IPS-15b (cell line): ENCODE measurements around the gene ZNF280A.
"Not testable (repeated sequence)": the region's sequence is repeated elsewhere in the genome, so short reads cannot be mapped to it uniquely, and the experiment has no call there.

ENCODE experiments used
- H3K27me3 ChIP-seq: one replicate; pipeline ENCODE4 v1.6.1; 2013; ENCODE audit warnings: low read length; ENCODE audit not compliant: control insufficient read depth, insufficient read depth
- H3K36me3 ChIP-seq: one replicate; pipeline ENCODE4 v1.6.1; 2013; ENCODE audit warnings: low read length; ENCODE audit not compliant: control insufficient read depth, insufficient read depth
- H3K4me1 ChIP-seq: one replicate; pipeline ENCODE4 v1.6.1; 2013; ENCODE audit warnings: mild to moderate bottlenecking, low read length; ENCODE audit not compliant: control insufficient read depth, insufficient read depth
- H3K4me3 ChIP-seq: one replicate; pipeline ENCODE4 v1.5.1; 2013; ENCODE audit warnings: low read depth, low read length
- H3K9ac ChIP-seq: one replicate; pipeline ENCODE4 v1.6.1; 2013; ENCODE audit warnings: low read depth, mild to moderate bottlenecking, low read length
- H3K9me3 ChIP-seq: one replicate; pipeline ENCODE4 v1.6.1; 2013; ENCODE audit warnings: mild to moderate bottlenecking, low read length; ENCODE audit not compliant: control insufficient read depth, insufficient read depth

The ZNF280A gene

DNA sequence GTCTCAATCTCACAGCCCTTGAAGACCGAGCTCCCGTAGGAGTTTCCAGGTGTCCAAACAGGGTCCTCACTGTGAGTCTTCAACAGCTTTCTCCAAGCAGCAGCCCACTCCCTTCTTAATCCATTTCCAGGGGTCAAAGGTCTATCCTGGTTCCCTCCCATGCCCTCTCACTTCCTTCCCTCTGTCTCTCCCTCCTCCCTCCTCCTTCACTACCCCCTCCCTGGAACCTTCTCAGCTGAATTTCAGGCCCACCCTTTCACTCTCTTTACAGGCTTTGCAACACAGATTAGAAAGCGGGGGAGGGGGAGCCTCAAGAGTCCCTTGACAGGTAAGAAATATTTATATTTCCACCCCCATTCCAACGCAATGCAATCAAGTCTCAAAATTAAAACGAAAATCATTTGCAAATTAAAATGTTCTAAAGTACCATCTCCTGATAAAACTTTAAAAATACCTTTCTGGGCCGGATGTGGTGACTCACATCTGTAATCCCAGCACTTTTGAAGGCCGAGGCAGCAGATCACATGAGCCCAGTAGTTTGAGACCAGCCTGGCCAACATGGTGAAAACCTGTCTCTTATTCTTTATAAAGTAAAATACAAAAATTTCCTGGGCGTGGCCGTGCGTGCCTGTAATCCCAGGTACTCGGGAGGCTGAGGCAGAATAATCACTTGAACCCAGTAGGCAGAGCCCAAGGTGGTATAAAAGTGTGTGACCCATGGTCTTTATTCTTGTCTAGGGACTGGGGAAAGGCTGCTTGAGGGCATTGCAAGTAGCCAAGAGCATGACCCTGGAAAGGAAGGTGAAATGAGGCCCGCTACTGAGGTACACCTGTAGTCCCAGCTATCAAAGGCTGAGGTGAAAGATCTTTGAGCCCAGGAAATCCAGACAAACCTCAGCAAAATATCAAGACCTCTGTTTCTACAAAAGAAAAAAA is 865 bp upstream of the ZNF280A start:
- Histone ChIP-seq H3K27me3 (peaks cover 58% of the 10 kb centered on the region), H3K4me1 (no peaks in the 10 kb centered on the region), H3K9me3 (no peaks in the 10 kb centered on the region), H3K4me3 (no peak overlapping the region), H3K36me3 (no peaks in the 10 kb centered on the region), H3K9ac (no peak overlapping the region)

- Histone ChIP-seq H3K9ac (no peak overlapping the region), H3K4me3 (no peak overlapping the region), H3K36me3 (no peaks in the 10 kb centered on the region), H3K4me1 (no peaks in the 10 kb centered on the region), H3K27me3 (peaks cover 58% of the 10 kb centered on the region), H3K9me3 (no peaks in the 10 kb centered on the region)
Observed at GRCh38 chr22:22519591-22519990, 479 bp downstream of the ZNF280A start.

GRCh38 chr22:22516992-22517391 is 3.1 kb downstream of the ZNF280A start:
- Histone ChIP-seq H3K9me3 (no peaks in the 10 kb centered on the region), H3K27me3 (peaks cover 64% of the 10 kb centered on the region), H3K4me1 (no peaks in the 10 kb centered on the region), H3K4me3 (no peak overlapping the region), H3K9ac (no peak overlapping the region), H3K36me3 (no peaks in the 10 kb centered on the region)

- Histone ChIP-seq H3K9ac (no peak overlapping the region), H3K27me3 (peaks cover 61% of the 10 kb centered on the region), H3K4me3 (no peak overlapping the region), H3K4me1 (no peaks in the 10 kb centered on the region), H3K9me3 (no peaks in the 10 kb centered on the region), H3K36me3 (no peaks in the 10 kb centered on the region)
Observed at GRCh38 chr22:22515890-22516289, 4.2 kb downstream of the ZNF280A start.

GRCh38 chr22:22514431-22514830 is 5.6 kb downstream of the ZNF280A start:
- H3K4me3 ChIP-seq, H3K4me1 ChIP-seq, H3K9ac ChIP-seq, H3K36me3 ChIP-seq, H3K9me3 ChIP-seq: not testable (repeated sequence)
- H3K27me3 ChIP-seq: peaks cover 49% of the 10 kb centered on the region

DNA sequence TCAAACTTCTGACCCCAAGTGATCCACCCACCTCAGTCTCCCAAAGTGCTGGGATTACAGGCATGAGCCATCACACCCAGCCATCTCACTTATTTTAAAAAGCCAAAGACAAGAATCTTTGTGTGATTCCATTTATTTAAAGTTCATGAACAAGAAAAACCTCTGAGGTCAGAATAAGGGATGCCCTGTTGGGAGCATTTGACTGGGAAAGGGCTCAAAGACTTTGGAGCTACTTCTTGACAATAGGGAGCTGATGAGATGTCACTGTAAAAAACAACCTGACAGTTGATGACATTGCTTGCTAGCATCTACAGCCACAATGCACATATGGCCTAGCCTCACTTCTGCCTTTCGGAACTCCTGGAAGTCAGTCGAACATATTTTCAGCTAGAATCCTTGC is 6.5 kb downstream of the ZNF280A start:
- Histone ChIP-seq H3K4me3 (no peak overlapping the region), H3K9me3 (no peaks in the 10 kb centered on the region), H3K27me3 (peaks cover 48% of the 10 kb centered on the region), H3K9ac (no peak overlapping the region), H3K36me3 (no peaks in the 10 kb centered on the region), H3K4me1 (no peaks in the 10 kb centered on the region)

DNA sequence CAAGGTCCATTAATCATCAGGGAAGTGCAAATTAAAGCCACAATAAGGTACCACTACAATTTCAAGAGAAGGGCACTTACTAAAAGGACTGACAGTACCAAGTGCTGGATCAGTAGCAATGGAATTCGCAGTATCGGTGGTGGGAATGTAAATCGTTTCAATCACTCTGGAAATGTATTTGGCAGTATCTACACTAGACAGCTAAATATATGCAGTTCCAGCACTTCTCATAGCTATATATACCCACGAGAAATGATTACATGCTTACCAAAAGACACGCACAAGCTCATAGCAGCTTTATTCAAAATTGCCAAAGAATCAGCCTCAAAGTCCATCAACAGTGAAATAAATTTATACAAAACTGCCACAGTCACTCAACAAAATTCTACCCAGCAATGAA is 7.1 kb downstream of the ZNF280A start:
- Histone ChIP-seq H3K36me3 (no peaks in the 10 kb centered on the region), H3K4me1 (no peaks in the 10 kb centered on the region), H3K4me3 (no peak overlapping the region), H3K9ac (no peak overlapping the region), H3K27me3 (peaks cover 49% of the 10 kb centered on the region), H3K9me3 (no peaks in the 10 kb centered on the region)

DNA sequence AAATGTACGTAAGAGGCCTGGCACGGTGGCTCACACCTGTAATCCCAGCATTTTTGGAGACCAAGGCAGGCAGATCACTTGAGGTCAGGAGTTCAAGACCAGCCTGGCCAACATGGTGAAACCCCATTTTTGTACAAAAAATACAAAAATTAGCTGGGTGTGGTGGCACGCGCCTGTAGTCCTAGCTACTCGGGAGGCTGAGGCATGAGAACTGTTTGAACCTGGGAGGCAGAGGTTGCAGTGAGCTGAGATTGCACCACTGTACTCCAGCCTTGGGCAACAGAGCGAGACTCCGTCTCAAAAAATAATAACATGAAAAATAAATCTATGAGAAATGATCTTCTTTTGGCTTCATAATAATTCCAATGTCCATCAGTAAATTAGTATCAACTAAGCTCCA is 9.2 kb downstream of the ZNF280A start:
- H3K27me3 ChIP-seq: peaks cover 47% of the 10 kb centered on the region

GRCh38 chr22:22509912-22510311 is 10.2 kb downstream of the ZNF280A start:
- H3K36me3 ChIP-seq, H3K4me1 ChIP-seq, H3K9ac ChIP-seq, H3K4me3 ChIP-seq, H3K9me3 ChIP-seq: not testable (repeated sequence)
- peaks cover 38% of the 10 kb centered on the region for H3K27me3 ChIP-seq

More for the DNA sequence above, 9.2 kb downstream of the ZNF280A start:
- not testable (repeated sequence) for H3K36me3 ChIP-seq, H3K9me3 ChIP-seq, H3K4me1 ChIP-seq, H3K4me3 ChIP-seq, H3K9ac ChIP-seq

GRCh38 chr22:22508274-22509176 is 11.5 kb downstream of the ZNF280A start, which contains the start of gene ZNF280B:
Gene ZNF280B (minus strand): TSS chr22:22508742. CDS start chr22:22489398, 19,344 bp downstream.
- H3K4me3 ChIP-seq: peak within 1 kb of the TSS; percentile 86
- H3K9ac ChIP-seq: peak within 1 kb of the TSS; percentile 70
- peaks cover 25% of the 10 kb centered on the region for H3K27me3 ChIP-seq
- H3K9me3 ChIP-seq: no peaks in the 10 kb centered on the region
- no peaks in the 10 kb centered on the region for H3K4me1 ChIP-seq
- H3K36me3 ChIP-seq: peaks cover 2% of the 10 kb centered on the region

GRCh38 chr22:22507743-22508273 is 12.3 kb downstream of the ZNF280A start:
- Histone ChIP-seq H3K4me3 (peak overlapping the region; percentile 86), H3K27me3 (peaks cover 21% of the 10 kb centered on the region), H3K4me1 (no peaks in the 10 kb centered on the region), H3K36me3 (peaks cover 2% of the 10 kb centered on the region), H3K9me3 (no peaks in the 10 kb centered on the region), H3K9ac (peak overlapping the region; percentile 70)
